ENCODE measurements around the gene DCTD. TPM values are rescaled to one million over a fixed set of nuclear protein-coding genes. Genes with fewer than 3 reads are reported as not detected.

Gene DCTD
- total and polyA plus RNA-seq, 2 experiments from 2014 or later: 92.4 to 92.6 TPM

DNA sequence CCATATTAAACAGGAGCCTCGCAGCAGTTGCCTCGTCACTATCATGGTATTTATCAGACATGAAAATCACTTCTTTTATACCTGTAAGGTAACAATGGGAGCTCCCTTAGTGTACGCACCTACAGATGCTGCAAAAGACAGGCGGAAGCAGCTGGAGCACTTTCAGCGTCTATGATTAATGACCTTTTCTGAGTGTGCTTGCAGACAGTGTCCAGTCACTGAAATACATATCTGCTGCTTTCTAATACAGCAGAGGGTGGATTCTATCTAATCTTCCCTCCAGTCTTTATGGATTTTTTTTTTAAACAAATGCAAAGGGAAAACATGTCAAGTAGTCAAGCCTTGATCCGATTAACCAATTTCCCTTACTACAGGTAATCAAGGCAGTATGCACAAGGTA lies 24.1 kb downstream of the DCTD start:
- H3K36me3 ChIP-seq (replicated peaks; ENCODE audit: insufficient read depth, low read depth): no peaks in the 10 kb centered on the region
- H3K27ac ChIP-seq: no peak overlapping the region
- no peak overlapping the region for H2AFZ ChIP-seq
- DNase-seq (ENCODE audit: low spot score): no peak
- H3K4me1 ChIP-seq (ENCODE audit: insufficient read depth): peaks cover 4% of the 10 kb centered on the region
- no peak overlapping the region for H3K4me3 ChIP-seq
- H4K20me1 ChIP-seq (ENCODE audit: insufficient read depth, poor library complexity, severe bottlenecking): no peaks in the 10 kb centered on the region
- no peaks in the 10 kb centered on the region for H3K9me3 ChIP-seq (ENCODE audit: low read depth)
- H3K4me2 ChIP-seq: no peak overlapping the region
- no peaks in the 10 kb centered on the region for H3K27me3 ChIP-seq
- no peaks in the 10 kb centered on the region for H3K9me2 ChIP-seq (replicated peaks; ENCODE audit: insufficient read depth)
- H3K79me2 ChIP-seq: peaks cover 13% of the 10 kb centered on the region
- TF ChIP-seq EZH2 (IDR thresholded peaks at IDR 0.05; ENCODE audit: borderline replicate concordance): no peak
- TF ChIP-seq, protein P1, sequence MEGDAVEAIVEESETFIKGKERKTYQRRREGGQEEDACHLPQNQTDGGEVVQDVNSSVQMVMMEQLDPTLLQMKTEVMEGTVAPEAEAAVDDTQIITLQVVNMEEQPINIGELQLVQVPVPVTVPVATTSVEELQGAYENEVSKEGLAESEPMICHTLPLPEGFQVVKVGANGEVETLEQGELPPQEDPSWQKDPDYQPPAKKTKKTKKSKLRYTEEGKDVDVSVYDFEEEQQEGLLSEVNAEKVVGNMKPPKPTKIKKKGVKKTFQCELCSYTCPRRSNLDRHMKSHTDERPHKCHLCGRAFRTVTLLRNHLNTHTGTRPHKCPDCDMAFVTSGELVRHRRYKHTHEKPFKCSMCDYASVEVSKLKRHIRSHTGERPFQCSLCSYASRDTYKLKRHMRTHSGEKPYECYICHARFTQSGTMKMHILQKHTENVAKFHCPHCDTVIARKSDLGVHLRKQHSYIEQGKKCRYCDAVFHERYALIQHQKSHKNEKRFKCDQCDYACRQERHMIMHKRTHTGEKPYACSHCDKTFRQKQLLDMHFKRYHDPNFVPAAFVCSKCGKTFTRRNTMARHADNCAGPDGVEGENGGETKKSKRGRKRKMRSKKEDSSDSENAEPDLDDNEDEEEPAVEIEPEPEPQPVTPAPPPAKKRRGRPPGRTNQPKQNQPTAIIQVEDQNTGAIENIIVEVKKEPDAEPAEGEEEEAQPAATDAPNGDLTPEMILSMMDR (IDR thresholded peaks at IDR 0.05; ENCODE audit: poor library complexity): no peak
- no peak for TF ChIP-seq EZH2phosphoT487 (IDR thresholded peaks at IDR 0.05; ENCODE audit: low read depth, severe bottlenecking, unreplicated experiment)
- 90% methylated on average over 6 of the region's 6 CpGs for WGBS (ENCODE audit: low lambda C conversion rate, missing lambda C conversion rate)

DNA sequence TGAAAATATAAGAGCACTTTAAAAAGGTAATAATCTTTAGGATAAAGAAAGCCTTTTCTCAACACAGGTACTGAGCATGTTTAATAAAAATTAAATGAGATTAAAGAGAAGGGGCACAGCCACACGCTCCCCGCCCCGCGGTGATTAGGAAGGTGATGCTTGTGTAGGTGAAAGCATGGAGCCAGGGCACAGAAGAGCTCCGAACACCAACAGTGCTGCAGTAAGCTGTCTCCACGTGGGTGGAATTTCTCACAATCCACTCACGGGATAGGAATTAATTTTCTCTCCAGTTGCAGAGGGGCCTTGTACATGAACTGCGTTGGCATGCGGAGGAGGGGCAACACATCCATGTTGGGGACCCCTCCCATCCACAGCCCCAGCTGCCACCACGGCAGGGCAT lies 27.0 kb downstream of the DCTD start:
- Histone ChIP-seq H3K27me3 (no peaks in the 10 kb centered on the region), H3K79me2 (peaks cover 10% of the 10 kb centered on the region), H3K4me3 (no peak overlapping the region), H3K27ac (no peak overlapping the region), H3K4me1 (ENCODE audit: insufficient read depth) (no peaks in the 10 kb centered on the region), H3K4me2 (no peak overlapping the region), H2AFZ (no peak overlapping the region), H4K20me1 (ENCODE audit: insufficient read depth, poor library complexity, severe bottlenecking) (no peaks in the 10 kb centered on the region), H3K36me3 (replicated peaks; ENCODE audit: insufficient read depth, low read depth) (no peaks in the 10 kb centered on the region), H3K9me3 (ENCODE audit: low read depth) (no peaks in the 10 kb centered on the region), H3K9me2 (replicated peaks; ENCODE audit: insufficient read depth) (no peaks in the 10 kb centered on the region)
- DNase-seq (ENCODE audit: low spot score): no peak
- WGBS (ENCODE audit: low lambda C conversion rate, missing lambda C conversion rate): 96% methylated on average over 10 of the region's 10 CpGs
- no peak for TF ChIP-seq EZH2phosphoT487 (IDR thresholded peaks at IDR 0.05; ENCODE audit: low read depth, severe bottlenecking, unreplicated experiment)
- no peak for TF ChIP-seq EZH2 (IDR thresholded peaks at IDR 0.05; ENCODE audit: borderline replicate concordance)
- TF ChIP-seq, protein P1 (IDR thresholded peaks at IDR 0.05; ENCODE audit: poor library complexity): no peak

GRCh38 chr4:182888891-182889290 lies 28.3 kb downstream of the DCTD start:
- Histone ChIP-seq H2AFZ (no peak overlapping the region), H3K9me2 (replicated peaks; ENCODE audit: insufficient read depth) (no peaks in the 10 kb centered on the region), H3K4me1 (ENCODE audit: insufficient read depth) (no peaks in the 10 kb centered on the region), H3K4me2 (no peak overlapping the region), H3K36me3 (replicated peaks; ENCODE audit: insufficient read depth, low read depth) (no peaks in the 10 kb centered on the region), H3K27ac (no peak overlapping the region), H3K27me3 (no peaks in the 10 kb centered on the region), H3K9me3 (ENCODE audit: low read depth) (no peaks in the 10 kb centered on the region), H3K4me3 (no peak overlapping the region), H4K20me1 (ENCODE audit: insufficient read depth, poor library complexity, severe bottlenecking) (no peaks in the 10 kb centered on the region), H3K79me2 (peaks cover 1% of the 10 kb centered on the region)
- DNase-seq (ENCODE audit: low spot score): no peak
- TF ChIP-seq, protein P1 (IDR thresholded peaks at IDR 0.05; ENCODE audit: poor library complexity): no peak
- TF ChIP-seq EZH2 (IDR thresholded peaks at IDR 0.05; ENCODE audit: borderline replicate concordance) (no peak), EZH2phosphoT487 (IDR thresholded peaks at IDR 0.05; ENCODE audit: low read depth, severe bottlenecking, unreplicated experiment) (no peak)
- 70% methylated on average over 4 of the region's 4 CpGs for WGBS (ENCODE audit: low lambda C conversion rate, missing lambda C conversion rate)

DNA sequence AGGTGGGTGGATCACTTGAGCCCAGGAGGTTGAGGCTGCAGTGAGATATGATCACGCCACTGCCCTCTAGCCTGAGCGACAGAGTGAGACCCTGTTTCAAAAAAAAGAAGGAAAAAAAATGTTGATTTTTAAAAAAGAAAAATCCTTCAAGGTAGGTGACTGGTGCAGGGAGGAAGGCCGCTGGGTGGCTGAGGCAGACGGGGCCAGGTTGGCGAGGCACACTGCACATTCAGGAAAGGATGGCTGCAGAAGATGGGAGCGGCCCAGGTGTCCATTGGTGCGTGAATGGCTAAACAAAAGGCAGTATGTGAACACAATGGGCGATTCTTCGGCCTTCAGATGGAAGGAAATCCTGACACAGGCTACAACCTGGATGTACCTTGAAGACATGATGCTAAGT lies 30.4 kb downstream of the DCTD start:
- Histone ChIP-seq H3K79me2 (no peaks in the 10 kb centered on the region), H3K4me2 (no peak overlapping the region), H4K20me1 (ENCODE audit: insufficient read depth, poor library complexity, severe bottlenecking) (no peaks in the 10 kb centered on the region), H3K9me3 (ENCODE audit: low read depth) (no peaks in the 10 kb centered on the region), H3K4me3 (no peak overlapping the region), H3K27me3 (no peaks in the 10 kb centered on the region), H3K9me2 (replicated peaks; ENCODE audit: insufficient read depth) (no peaks in the 10 kb centered on the region), H3K27ac (no peak overlapping the region), H3K36me3 (replicated peaks; ENCODE audit: insufficient read depth, low read depth) (no peaks in the 10 kb centered on the region), H2AFZ (no peak overlapping the region), H3K4me1 (ENCODE audit: insufficient read depth) (no peaks in the 10 kb centered on the region)
- TF ChIP-seq EZH2phosphoT487 (IDR thresholded peaks at IDR 0.05; ENCODE audit: low read depth, severe bottlenecking, unreplicated experiment) (no peak), EZH2 (IDR thresholded peaks at IDR 0.05; ENCODE audit: borderline replicate concordance) (no peak)
- TF ChIP-seq, protein P1 (IDR thresholded peaks at IDR 0.05; ENCODE audit: poor library complexity): no peak
- 98% methylated on average over 9 of the region's 9 CpGs for WGBS (ENCODE audit: low lambda C conversion rate, missing lambda C conversion rate)
- DNase-seq (ENCODE audit: low spot score): no peak
